Progenitor cell of endocrine pancreas (in vitro differentiated cells): ENCODE data around the gene TMEM163. TPM values are rescaled to one million over a fixed set of nuclear protein-coding genes. Genes with fewer than 3 reads are reported as not detected.

Source experiments
- DNase-seq: peaks from one replicate; pipeline ENCODE4 v3.0.0; 2021; ENCODE audit warnings: low spot score; ENCODE audit not compliant: unreplicated experiment
- H3K27ac Mint-ChIP-seq: 2 replicates; pipeline ENCODE4 v1.8.0; 2021; ENCODE audit warnings: mild to moderate bottlenecking, moderate library complexity, mixed read lengths
- H3K27me3 Mint-ChIP-seq: 2 replicates; pipeline ENCODE4 v1.8.0; 2021; ENCODE audit warnings: mixed read lengths
- H3K36me3 Mint-ChIP-seq: 2 replicates; pipeline ENCODE4 v1.8.0; 2022; ENCODE audit warnings: mixed read lengths; ENCODE audit not compliant: insufficient read depth
- H3K4me1 Mint-ChIP-seq: 2 replicates; pipeline ENCODE4 v1.8.0; 2021; ENCODE audit warnings: low read depth, mixed read lengths
- H3K4me3 Mint-ChIP-seq: 2 replicates; pipeline ENCODE4 v1.8.0; 2021; ENCODE audit warnings: low read depth, mild to moderate bottlenecking, moderate library complexity, mixed read lengths
- H3K9me3 Mint-ChIP-seq: 2 replicates; pipeline ENCODE4 v1.8.0; 2021; ENCODE audit warnings: low read depth, mixed read lengths
- total RNA-seq: library from RNA; stranded (reverse); gene quantifications from 2 replicates; pipeline ENCODE4 v1.2.1, GENCODE V29; 2021
- TF ChIP-seq, protein P1 (sequence below): fragments of 200-600 bp; sonication (generic); IDR thresholded peaks from one replicate; pipeline ENCODE4 v1.5.0; 2021; ENCODE audit warnings: antibody characterized with exemption, mild to moderate bottlenecking; ENCODE audit not compliant: unreplicated experiment

Gene TMEM163
- total RNA-seq, 1 donor from 2014 or later: 3.8 TPM

DNA sequence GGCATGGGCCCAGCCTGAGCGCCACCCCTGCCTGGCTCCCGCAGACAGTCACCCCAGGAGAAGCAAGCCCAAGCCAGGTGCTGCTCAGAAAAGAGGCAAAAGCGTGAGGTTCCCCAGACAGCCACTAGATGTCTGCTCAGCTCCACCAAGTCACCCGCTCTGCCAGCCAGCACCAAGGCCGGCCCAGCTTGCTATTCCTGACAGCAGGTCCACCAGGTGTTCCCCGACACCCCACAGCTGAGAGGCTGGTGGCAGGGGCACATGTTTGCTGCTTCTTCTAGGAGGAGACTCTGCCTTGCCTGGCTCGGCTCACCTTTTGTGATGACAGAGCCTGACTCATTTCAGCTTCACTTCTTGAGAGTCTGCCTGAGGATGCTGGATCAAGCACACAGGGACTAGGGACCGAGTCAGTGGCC is 258.2 kb downstream of the TMEM163 start:
- no peaks in the 10 kb centered on the region for H3K27me3 Mint-ChIP-seq

DNA sequence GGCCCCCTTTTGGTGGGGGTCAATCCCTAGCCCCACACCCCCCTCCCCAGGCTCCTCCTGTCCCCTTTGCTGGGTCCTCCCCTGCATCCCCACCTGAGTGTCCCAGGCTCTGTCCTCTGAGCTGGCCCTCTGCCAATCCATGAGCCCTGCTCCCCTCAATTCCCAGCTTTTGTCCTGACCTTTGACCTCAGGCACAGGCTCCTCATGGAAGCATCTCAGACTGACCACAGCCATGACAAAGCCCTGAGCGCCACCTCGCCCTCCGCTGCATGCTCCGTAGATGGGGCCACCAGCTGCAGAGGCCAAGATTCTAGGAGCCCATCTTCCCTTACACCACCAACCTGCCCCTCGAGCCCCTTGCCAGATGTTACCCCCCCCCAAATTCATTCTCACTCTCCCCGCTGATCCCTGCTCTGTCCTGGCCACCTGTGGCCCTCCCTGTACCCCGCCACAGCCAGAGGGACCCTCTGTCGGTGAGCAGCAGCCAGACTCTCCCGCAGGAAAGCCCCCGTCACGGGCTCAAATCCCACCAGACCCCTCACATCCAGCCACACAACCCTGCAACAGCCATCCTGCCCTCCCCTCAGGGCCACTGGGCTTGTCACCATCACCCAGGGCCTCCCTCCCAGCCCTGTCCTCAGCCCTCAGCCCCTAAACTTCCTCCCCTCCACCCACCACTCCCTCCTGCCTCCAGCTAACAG is 258.9 kb downstream of the TMEM163 start:
- no peak overlapping the region for H3K27ac Mint-ChIP-seq
- TF ChIP-seq, protein P1, sequence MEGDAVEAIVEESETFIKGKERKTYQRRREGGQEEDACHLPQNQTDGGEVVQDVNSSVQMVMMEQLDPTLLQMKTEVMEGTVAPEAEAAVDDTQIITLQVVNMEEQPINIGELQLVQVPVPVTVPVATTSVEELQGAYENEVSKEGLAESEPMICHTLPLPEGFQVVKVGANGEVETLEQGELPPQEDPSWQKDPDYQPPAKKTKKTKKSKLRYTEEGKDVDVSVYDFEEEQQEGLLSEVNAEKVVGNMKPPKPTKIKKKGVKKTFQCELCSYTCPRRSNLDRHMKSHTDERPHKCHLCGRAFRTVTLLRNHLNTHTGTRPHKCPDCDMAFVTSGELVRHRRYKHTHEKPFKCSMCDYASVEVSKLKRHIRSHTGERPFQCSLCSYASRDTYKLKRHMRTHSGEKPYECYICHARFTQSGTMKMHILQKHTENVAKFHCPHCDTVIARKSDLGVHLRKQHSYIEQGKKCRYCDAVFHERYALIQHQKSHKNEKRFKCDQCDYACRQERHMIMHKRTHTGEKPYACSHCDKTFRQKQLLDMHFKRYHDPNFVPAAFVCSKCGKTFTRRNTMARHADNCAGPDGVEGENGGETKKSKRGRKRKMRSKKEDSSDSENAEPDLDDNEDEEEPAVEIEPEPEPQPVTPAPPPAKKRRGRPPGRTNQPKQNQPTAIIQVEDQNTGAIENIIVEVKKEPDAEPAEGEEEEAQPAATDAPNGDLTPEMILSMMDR: no peak
- H3K4me1 Mint-ChIP-seq: peaks cover 9% of the 10 kb centered on the region
- H3K9me3 Mint-ChIP-seq: no peaks in the 10 kb centered on the region
- no peak for DNase-seq
- H3K4me3 Mint-ChIP-seq: no peak overlapping the region
- H3K27me3 Mint-ChIP-seq: no peaks in the 10 kb centered on the region
- peaks cover 7% of the 10 kb centered on the region for H3K36me3 Mint-ChIP-seq

More for the DNA sequence above, 258.2 kb downstream of the TMEM163 start:
- Mint-ChIP-seq H3K27ac (no peak overlapping the region), H3K9me3 (no peaks in the 10 kb centered on the region), H3K4me1 (peaks cover 14% of the 10 kb centered on the region), H3K36me3 (peaks cover 5% of the 10 kb centered on the region), H3K4me3 (no peak overlapping the region)
- peak; percentile 49 for DNase-seq
- TF ChIP-seq, protein P1: peak; percentile 77

DNA sequence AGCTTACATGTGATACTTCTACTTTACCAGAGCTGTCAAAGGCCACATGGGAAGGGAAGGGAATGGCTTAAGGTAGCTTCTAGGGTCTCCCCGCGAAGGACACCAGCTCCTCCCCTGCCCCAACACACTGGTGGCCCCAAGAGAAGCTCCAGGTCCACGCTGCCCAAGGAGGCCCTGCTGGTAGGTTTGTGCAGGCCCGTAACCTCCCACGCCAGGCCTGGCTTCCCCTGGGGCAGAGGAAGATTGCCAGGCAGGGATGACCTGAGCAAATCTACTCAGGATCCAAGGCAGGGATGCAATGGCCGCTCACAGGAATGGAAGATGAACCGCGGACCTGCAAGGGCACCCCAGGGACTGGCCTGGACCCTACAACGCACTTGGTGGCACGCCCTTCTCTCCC is 259.9 kb downstream of the TMEM163 start:
- H3K27me3 Mint-ChIP-seq: no peaks in the 10 kb centered on the region
- no peak for DNase-seq
- TF ChIP-seq, protein P1: no peak
- H3K4me1 Mint-ChIP-seq: peaks cover 8% of the 10 kb centered on the region
- H3K4me3 Mint-ChIP-seq: no peak overlapping the region
- no peak overlapping the region for H3K27ac Mint-ChIP-seq
- peaks cover 7% of the 10 kb centered on the region for H3K36me3 Mint-ChIP-seq
- no peaks in the 10 kb centered on the region for H3K9me3 Mint-ChIP-seq

DNA sequence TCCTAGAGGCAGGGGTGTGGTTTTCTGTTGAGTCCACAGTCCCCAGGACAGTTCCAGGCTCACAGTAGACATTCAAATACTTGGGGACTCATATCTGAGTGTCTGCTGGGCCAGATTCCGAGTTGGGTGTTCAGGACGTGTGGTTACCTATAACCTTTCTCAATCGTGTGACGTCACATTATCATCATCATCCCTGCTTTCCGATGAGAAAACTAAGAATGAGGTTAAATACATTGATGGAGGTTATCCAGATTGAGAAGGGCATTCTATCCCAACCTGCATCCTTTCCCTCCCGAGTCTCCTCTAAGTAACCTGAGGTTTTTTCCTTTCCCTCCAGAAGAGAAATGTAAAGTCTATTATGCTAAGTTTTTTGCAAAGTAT is 260.3 kb downstream of the TMEM163 start:
- H3K4me1 Mint-ChIP-seq: peaks cover 8% of the 10 kb centered on the region
- H3K36me3 Mint-ChIP-seq: peaks cover 7% of the 10 kb centered on the region
- DNase-seq: no peak
- no peaks in the 10 kb centered on the region for H3K9me3 Mint-ChIP-seq
- no peak overlapping the region for H3K4me3 Mint-ChIP-seq
- no peak overlapping the region for H3K27ac Mint-ChIP-seq
- H3K27me3 Mint-ChIP-seq: no peaks in the 10 kb centered on the region
- TF ChIP-seq, protein P1: no peak

DNA sequence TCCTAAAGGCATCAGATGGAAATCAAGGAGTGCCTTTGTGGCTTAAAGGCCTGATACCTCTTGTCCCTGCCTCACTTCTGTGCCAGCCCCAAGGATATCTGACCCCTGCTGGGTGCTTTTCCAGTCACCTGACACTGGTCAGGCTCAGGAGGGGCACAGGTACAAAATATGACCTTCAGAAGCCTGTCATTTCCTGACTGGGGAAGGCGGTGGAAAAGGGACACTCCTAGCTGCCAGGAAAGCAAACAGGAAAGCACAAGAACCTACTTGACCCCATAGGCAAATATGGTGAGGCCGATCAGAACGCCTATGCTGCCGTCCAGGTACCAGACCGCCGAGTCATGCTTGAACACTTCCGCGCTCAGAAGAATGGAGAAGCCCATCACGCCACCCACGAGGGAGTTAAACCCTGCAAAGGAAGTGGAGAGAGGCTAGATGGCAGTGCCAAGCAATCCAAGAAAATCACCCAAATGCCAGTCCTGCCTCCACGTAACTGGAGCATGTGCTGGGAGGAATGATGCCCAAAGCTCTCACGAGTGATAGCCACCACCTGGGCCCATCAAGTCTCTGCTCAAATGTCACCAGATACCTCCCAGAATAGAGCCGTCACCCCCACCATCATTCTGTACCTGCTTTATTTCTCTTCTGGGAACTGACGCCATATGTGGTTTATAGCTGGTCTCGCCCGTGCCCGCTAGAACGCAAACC is 260.9 kb downstream of the TMEM163 start:
- no peak for DNase-seq
- no peak overlapping the region for H3K27ac Mint-ChIP-seq
- H3K4me1 Mint-ChIP-seq: peaks cover 8% of the 10 kb centered on the region
- peaks cover 7% of the 10 kb centered on the region for H3K36me3 Mint-ChIP-seq
- H3K9me3 Mint-ChIP-seq: no peaks in the 10 kb centered on the region
- H3K27me3 Mint-ChIP-seq: no peaks in the 10 kb centered on the region
- no peak overlapping the region for H3K4me3 Mint-ChIP-seq
- TF ChIP-seq, protein P1: no peak
